NCI-H510A treated with DMSO at 0.1 percent for 48 hours (cell line): ENCODE measurements around the gene IL4R.

Experiments used
- DNase-seq: peaks from one replicate; lab custom pipeline; 2025; lab: John Stamatoyannopoulos, UW

IL4R gene

DNA sequence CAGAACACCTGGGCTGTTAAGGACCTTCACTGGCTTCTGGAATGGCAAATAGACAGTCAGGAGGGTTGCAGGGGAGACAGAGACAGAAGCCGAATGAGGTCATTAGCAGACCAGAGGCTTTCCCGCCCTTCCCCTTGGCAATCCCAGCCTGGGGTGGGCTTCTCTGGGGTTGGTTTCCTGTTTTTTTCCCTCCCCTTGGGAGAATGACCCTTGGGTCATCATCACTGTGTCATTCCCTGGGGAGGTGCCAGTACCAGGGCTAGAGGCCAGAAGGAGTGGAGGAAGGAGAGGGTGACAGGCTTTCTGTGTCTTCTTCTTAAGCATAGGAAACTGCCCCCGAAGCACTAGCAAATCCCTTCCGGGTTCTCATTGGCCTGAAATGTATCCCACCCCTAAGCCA, 45.3 kb downstream of the IL4R start:
- DNase-seq = no peak

DNA sequence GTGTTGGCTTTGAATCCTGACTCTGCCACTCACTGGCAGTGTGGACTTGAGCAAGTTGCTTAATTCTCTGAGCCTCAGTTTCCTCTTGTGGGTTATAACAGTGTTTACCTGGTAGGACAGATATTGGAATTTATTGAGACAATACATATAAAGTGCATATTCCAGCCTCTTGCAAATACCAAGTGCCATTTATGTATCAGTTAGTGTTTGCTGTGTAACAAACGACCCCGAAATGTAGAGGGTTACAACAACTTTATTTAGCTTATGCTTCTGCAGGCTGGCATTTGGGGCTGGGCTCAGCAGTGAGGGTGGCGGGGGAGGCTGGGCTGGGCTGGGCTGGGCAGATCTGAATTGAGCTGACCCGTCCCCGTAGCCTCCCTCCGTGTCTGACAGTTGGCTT, 45.8 kb downstream of the IL4R start:
- no peak for DNase-seq

DNA sequence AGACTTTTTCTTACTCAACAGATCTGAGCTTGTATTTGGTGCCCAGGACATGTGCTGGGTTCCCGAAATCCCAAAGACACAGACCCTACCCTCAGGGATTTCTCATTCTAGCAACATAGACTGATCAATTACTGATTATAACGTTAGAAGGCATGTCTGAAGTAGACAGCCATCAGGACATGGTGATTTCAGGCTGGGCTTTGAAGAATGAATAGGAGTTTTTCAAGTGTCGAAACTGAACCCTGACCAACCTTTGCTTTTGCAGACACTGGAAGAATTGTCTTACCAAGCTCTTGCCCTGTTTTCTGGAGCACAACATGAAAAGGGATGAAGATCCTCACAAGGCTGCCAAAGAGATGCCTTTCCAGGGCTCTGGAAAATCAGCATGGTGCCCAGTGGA, 48.2 kb downstream of the IL4R start:
- no peak for DNase-seq

- DNase-seq = no peak
These were observed 48.9 kb downstream of the IL4R start for GRCh38 chr16:27362570-27363245.

DNA sequence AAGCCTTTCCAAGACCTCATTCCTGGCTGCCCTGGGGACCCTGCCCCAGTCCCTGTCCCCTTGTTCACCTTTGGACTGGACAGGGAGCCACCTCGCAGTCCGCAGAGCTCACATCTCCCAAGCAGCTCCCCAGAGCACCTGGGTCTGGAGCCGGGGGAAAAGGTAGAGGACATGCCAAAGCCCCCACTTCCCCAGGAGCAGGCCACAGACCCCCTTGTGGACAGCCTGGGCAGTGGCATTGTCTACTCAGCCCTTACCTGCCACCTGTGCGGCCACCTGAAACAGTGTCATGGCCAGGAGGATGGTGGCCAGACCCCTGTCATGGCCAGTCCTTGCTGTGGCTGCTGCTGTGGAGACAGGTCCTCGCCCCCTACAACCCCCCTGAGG, 49.5 kb downstream of the IL4R start:
- DNase-seq = no peak

DNA sequence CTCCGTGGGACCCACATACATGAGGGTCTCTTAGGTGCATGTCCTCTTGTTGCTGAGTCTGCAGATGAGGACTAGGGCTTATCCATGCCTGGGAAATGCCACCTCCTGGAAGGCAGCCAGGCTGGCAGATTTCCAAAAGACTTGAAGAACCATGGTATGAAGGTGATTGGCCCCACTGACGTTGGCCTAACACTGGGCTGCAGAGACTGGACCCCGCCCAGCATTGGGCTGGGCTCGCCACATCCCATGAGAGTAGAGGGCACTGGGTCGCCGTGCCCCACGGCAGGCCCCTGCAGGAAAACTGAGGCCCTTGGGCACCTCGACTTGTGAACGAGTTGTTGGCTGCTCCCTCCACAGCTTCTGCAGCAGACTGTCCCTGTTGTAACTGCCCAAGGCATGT, 50.0 kb downstream of the IL4R start:
- DNase-seq = peak; percentile 10

DNA sequence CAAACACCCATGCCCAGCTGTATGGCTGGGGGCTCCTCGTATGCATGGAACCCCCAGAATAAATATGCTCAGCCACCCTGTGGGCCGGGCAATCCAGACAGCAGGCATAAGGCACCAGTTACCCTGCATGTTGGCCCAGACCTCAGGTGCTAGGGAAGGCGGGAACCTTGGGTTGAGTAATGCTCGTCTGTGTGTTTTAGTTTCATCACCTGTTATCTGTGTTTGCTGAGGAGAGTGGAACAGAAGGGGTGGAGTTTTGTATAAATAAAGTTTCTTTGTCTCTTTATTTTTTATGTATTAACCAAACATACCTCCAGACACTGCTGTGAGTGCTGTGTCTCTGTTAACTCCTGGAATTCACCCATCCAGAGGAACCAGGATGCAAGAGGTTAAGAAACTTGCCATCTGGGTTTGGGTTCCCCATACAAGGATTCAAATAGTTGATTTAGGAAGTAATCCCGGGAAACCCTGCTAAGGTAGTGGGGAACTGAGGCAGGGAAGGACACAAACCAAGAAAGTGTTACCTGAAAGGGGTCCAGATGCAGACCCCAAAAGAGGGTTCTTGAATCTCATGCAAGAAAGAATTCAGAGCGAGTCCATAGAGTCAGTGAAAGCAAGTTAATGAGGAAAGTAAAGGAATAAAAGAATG, 50.8 kb downstream of the IL4R start:
- DNase-seq = peak; percentile 51

GRCh38 chr16:27365142-27366089, 51.6 kb downstream of the IL4R start:
- DNase-seq = no peak

DNA sequence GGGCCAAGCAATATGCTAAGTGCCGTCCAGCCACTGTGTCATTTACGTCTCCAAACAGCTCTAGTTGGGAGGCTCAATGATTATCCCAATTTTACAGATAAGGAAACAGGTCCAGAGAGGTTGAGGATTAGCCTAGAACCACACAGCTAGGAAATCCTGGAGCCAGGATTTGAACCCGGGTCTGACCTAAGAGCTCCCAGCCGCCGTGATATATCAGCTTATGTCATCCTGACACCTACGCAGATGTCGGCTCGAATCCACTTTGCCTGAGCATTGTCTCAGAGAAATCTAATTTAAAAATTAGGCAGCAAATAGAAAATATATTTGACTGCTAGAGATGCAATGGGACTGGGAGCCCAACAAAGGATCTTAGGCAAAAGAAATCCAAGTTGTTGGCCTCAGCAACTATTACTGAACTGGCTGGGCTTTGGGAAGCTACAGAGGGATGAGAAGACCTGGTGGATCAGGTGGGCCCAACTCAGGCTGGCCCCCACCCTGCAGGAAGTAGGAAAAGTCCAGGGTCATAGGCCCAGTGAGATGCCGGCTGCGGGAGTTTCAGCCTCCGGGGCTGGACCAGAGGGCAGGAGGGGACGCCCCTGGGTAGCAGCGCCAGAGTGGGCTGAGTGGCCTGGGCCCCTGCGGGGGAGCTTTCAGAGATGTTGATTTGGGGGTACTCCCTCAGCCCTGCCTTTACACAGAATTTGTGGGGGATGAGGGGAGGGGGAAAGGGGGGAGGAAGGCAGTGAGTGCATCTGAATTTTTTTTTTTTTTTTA, 53.1 kb downstream of the IL4R start:
- DNase-seq = no peak

DNA sequence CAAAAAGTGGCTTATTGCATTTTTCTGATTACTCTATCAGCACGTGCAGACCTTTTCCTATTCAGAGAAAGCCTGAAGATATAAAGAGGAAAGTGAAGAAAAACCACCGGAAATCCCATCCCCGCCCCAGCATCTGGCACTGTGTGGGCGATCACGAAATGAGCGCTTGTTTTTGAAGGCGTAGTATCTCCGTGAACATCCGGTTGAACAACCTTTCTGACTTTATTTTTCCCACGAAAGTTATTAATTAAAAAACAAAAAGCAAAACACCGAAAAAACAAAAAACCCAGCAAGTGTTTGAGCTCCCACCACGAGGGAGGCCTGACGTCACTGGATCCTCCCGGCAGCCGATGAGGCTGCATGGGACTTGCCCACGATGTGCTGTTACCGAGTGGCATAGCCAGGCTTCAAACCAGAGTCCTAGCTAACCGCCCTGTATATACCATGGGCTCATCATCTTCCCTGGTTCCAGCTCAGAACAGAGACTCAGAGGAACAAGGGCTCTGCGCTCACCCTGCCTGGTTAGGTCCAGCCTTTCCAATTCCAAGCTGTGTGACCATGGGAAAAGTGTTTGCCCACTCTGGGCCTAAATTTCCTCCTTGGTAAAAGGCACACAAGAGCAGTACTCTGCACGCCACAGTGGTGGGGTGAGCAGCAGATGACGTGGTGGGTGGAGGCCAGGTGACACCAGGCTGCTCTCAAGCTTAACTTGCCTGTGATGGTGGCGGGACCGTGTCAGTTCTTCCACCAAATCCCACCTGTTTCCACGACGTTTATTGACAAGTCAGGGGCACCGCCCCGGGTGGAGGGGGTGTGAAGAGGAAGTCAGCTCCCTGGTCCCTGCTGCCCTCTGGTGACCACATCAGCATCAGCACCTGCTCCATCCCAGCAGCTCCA, 53.9 kb downstream of the IL4R start:
- DNase-seq = peak; percentile 34

DNA sequence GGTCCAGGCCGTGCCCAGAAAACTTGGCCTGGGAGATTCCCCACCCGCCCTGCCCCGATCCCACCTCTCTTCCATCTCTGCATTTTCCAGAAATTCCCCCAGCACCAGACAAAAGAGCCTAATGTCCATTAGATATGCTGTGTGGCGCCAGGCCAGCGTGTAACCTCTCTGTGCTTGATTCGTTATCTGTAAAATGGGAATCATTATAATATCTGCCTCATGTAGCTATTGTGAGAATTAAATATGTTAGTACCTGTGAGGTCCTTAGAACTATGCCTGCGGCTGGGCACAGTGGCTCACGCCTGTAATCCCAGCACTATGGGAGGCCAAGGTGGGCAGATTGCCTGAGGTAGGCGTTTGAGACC, 54.6 kb downstream of the IL4R start:
- no peak for DNase-seq

DNA sequence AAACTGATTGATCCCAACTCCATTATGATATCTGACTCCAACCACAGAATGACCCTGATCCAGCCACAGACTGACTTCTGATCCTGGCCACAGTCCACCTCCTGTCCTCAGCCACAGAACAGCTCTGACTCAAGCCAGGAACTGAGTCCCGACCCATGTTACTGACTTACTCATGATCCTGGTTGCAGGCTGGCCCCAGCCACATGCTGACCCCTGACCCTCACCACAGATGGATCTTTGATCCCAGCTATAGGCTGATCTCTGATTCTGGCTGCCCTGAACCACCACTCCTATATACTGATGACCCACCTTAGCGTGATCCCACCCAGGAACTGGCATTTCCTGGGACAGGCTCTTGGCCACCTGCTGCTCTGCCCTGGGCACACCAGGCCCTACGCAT, 56.0 kb downstream of the IL4R start:
- DNase-seq = no peak

DNA sequence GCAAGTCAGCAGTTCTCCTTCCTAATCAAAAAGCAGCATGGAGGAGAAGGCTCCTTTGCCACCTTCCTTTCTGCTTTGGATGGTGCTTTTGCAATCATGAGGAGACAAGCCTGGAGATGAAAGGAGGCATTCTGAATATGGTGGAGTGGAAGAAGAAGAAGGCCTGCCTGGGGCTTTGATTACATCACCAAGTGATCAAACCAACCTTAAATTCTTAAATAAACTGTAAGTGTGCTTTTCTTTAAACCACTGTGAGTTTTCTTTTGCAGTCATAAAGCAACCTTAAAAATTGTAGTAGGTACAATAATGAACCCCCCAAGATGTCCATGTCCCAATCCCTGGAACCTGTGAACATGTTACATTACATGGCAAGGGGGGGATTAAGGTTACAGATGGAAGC, 56.5 kb downstream of the IL4R start:
- DNase-seq = no peak

DNA sequence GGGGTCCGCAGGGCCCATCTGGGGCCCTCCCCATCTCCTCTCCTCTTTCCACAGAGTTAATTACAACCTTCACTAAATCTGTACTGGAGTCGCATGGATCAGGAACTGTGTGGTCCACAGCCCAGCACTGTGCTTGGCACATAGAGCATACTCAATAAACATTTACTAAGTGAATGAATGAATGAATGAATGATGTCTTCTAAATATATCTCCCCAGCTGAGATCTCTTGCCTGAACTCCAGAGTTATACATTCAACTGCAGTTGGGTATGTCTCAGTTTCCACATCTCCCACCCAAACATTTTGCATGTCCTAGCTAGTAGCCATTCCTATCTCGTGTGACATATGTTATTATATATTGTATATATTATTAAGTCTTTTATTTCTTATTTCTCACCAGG, 59.5 kb downstream of the IL4R start:
- DNase-seq = no peak

GRCh38 chr16:27374221-27374803, 60.5 kb downstream of the IL4R start:
- DNase-seq = no peak

GRCh38 chr16:27374804-27375425, 61.1 kb downstream of the IL4R start:
- peak; percentile 50 for DNase-seq

DNA sequence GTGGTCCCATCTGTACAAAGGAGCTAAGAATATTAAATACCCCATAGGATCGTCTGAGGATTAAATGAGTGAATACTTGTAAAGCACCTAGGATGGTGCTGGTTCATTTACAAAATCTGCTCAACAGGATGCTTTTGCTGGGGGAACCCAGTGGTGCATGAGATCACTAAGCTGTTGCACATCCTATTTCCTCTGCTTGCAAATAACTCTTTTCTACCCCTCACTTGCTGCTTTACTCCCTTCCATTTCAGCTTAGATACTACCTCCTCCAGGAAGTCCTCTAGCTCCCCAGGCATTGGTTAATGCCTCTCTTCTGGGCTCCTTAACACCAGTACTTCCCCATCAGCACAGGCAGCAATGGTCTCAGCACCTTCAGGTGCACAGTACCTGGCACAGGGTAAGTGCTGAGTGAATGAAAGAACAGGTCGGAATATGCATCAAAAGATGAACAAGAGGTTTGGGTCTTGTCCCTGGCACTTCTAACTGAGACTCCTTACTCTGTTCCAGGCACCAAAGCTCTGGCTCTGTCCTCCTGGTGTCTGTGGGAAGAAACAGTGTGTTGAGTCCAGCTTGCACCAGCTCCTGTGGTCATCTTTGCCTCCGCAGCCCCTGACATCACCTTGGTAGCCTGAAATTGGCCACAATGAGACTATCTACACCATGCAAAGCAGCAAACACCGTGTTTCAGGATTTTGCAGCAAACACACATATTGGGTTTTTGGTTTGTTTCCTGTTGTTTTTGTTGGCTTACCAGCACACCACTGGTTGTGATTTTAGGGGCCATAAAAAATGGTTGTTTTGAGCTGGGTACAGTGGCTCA, 64.1 kb downstream of the IL4R start:
- no peak for DNase-seq

DNA sequence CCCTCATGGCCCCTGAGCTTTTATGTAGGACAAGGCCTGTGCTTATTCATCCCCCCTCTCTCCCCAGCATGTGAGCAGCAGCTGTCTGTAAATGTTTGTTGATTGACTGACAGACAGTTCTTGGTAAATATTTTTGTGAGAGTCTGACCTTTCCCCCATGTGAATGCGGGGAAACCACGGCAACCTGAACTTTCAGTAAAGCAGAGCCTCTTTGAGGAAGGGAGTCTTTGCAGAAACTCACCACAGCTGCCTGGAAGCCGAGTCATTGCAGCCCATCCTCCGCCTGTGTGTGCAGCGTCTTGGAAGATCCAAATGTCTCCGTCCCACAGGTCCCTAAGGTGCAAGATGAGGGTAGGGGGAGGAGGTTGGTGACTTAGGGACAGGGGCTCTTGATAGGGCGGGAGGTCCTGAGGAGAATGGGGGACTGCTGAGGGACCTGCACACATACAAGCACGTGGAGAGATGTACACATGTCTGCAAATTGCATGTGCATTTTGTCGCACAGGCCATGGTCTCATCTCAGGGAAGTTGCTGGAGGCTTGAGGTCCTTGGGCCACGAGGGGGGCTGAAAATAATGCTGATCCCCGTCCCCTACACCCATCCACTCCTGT, 65.2 kb downstream of the IL4R start:
- no peak for DNase-seq

GRCh38 chr16:27379919-27380318, 66.1 kb downstream of the IL4R start:
- DNase-seq = no peak
